ENCODE data around the gene ZNF543. TPM values are rescaled to one million over a fixed set of nuclear protein-coding genes. Genes with fewer than 3 reads are reported as not detected.
A peak's percentile ranks its signal among the peaks of the same experiment; 100 is the strongest.

ZNF543 gene
- total and polyA plus RNA-seq, 2 of the 13 experiments (the other 11 are each of a cell fraction or from before 2014, with no cell fraction given): 2.1 to 8.9 TPM

- no peak for TF ChIP-seq ZNF749 (CRISPR knock-in tag; IDR thresholded peaks at IDR 0.05; ENCODE audit: borderline replicate concordance)
- TF ChIP-seq ZNF263 (CRISPR knock-in tag; IDR thresholded peaks at IDR 0.05): no peak
- TF ChIP-seq ZSCAN12 (CRISPR knock-in tag; IDR thresholded peaks at IDR 0.05): no peak
- peak; percentile 84 for TF ChIP-seq GMEB2 (CRISPR knock-in tag; IDR thresholded peaks at IDR 0.05; ENCODE audit: low read depth)
- TF ChIP-seq ZSCAN31 (CRISPR knock-in tag; IDR thresholded peaks at IDR 0.05; ENCODE audit: low read depth): peak; percentile 82
- TF ChIP-seq BRD4 (CRISPR knock-in tag; IDR thresholded peaks at IDR 0.05): no peak
- TF ChIP-seq ZNF800 (CRISPR knock-in tag; IDR thresholded peaks at IDR 0.05): no peak
- TF ChIP-seq SETDB1 (CRISPR knock-in tag; IDR thresholded peaks at IDR 0.05; ENCODE audit: borderline replicate concordance): no peak
- no peak for TF ChIP-seq CREBL2 (CRISPR knock-in tag; IDR thresholded peaks at IDR 0.05; ENCODE audit: borderline replicate concordance)
- peak; percentile 85 for TF ChIP-seq IKZF4 (CRISPR knock-in tag; IDR thresholded peaks at IDR 0.05; ENCODE audit: borderline replicate concordance, low read depth, not compliant biosample characterization)
- 0 out of 2 replicates have a peak, but pooled peaks have one; percentile 7 for TF ChIP-seq ZFP36L1 (CRISPR knock-in tag; IDR thresholded peaks at IDR 0.05)
- peak; percentile 47; the same call in 1 of the 2 replicates for TF ChIP-seq YEATS4 (CRISPR knock-in tag; IDR thresholded peaks at IDR 0.05; ENCODE audit: borderline replicate concordance)
- peak; percentile 78; the same call in 1 of the 2 replicates for TF ChIP-seq RFX5 (IDR thresholded peaks at IDR 0.05; ENCODE audit: low read depth, low read length)
- no peak for TF ChIP-seq NBN (conservative IDR thresholded peaks at IDR 0.05)
- no peak for TF ChIP-seq ZNF20 (CRISPR knock-in tag; IDR thresholded peaks at IDR 0.05)
- no peak; the same call in 1 of the 2 replicates for TF ChIP-seq NCOR1 (IDR thresholded peaks at IDR 0.05; ENCODE audit: borderline replicate concordance, low read length)
- peak; percentile 65 for TF ChIP-seq TAF1 (CRISPR knock-in tag; IDR thresholded peaks at IDR 0.05)
- TF ChIP-seq HNRNPLL (IDR thresholded peaks at IDR 0.05; ENCODE audit: low read depth, low read length, poor library complexity, severe bottlenecking): peak; percentile 86
- no peak; the same call in none of the 2 replicates for TF ChIP-seq KLF11 (CRISPR knock-in tag; IDR thresholded peaks at IDR 0.05)
- peak; percentile 85 for TF ChIP-seq YEATS2 (CRISPR knock-in tag; IDR thresholded peaks at IDR 0.05; ENCODE audit: borderline replicate concordance)
- TF ChIP-seq BCL6 (CRISPR knock-in tag; IDR thresholded peaks at IDR 0.05): peak; percentile 32; the same call in 1 of the 2 replicates
- TF ChIP-seq ZNF512B (CRISPR knock-in tag; IDR thresholded peaks at IDR 0.05; ENCODE audit: borderline replicate concordance): no peak
- TF ChIP-seq ZNF292 (CRISPR knock-in tag; IDR thresholded peaks at IDR 0.05; ENCODE audit: borderline replicate concordance, low read depth): no peak
- TF ChIP-seq ZNF713 (CRISPR knock-in tag; IDR thresholded peaks at IDR 0.05): no peak
These were observed 39.9 kb upstream of the ZNF543 start, which contains the start of gene ZNF460 (continued) for GRCh38 chr19:57280165-57280961.
